H9 (cell line): ENCODE measurements around the gene CSTA. TPM values are rescaled to one million over a fixed set of nuclear protein-coding genes. Genes with fewer than 3 reads are reported as not detected.

Experiments
- DNase-seq: peaks from one replicate; pipeline ENCODE4 v3.0.0-alpha.2; 2017
- H2AFZ ChIP-seq: one replicate; pipeline ENCODE4 v1.6.1; 2013; ENCODE audit warnings: mild to moderate bottlenecking, low read length, control low read depth, moderate library complexity
- H2AK5ac ChIP-seq: 2 replicates; pipeline ENCODE4 v1.6.1; 2013; ENCODE audit warnings: low read length, control low read depth, mixed read lengths; ENCODE audit not compliant: insufficient read length
- H2BK120ac ChIP-seq: one replicate; pipeline ENCODE4 v1.6.1; 2013; ENCODE audit warnings: low read depth, mild to moderate bottlenecking, low read length, control low read depth, inconsistent platforms; ENCODE audit not compliant: poor library complexity, severe bottlenecking
- H2BK12ac ChIP-seq: 2 replicates; pipeline ENCODE4 v1.6.1; 2013; ENCODE audit warnings: low read length, control low read depth, mixed read lengths, low read depth; ENCODE audit not compliant: insufficient read length
- H2BK15ac ChIP-seq: 2 replicates; pipeline ENCODE4 v1.6.1; 2013; ENCODE audit warnings: low read depth, low read length, control low read depth
- H2BK20ac ChIP-seq: one replicate; pipeline ENCODE4 v1.6.1; 2013; ENCODE audit warnings: low read depth, mild to moderate bottlenecking, low read length, control low read depth, inconsistent platforms; ENCODE audit not compliant: poor library complexity, severe bottlenecking
- H2BK5ac ChIP-seq: 2 replicates; pipeline ENCODE4 v1.6.1; 2013; ENCODE audit warnings: low read length, control low read depth, mixed read lengths; ENCODE audit not compliant: insufficient read length
- H3K14ac ChIP-seq: 2 replicates; pipeline ENCODE4 v1.6.1; 2013; ENCODE audit warnings: low read length, control low read depth; ENCODE audit not compliant: insufficient read depth
- H3K18ac ChIP-seq: 2 replicates; pipeline ENCODE4 v1.6.1; 2013; ENCODE audit warnings: low read depth, mild to moderate bottlenecking, mixed read lengths, low read length, control low read depth; ENCODE audit not compliant: insufficient read length
- H3K23ac ChIP-seq: 2 replicates; pipeline ENCODE4 v1.6.1; 2013; ENCODE audit warnings: low read length, control low read depth, mixed read lengths, low read depth; ENCODE audit not compliant: insufficient read length
- H3K23me2 ChIP-seq: 2 replicates; pipeline ENCODE4 v1.6.1; 2013; ENCODE audit warnings: low read depth, mild to moderate bottlenecking, mixed read lengths, low read length, control low read depth; ENCODE audit not compliant: insufficient read length, poor library complexity, severe bottlenecking
- H3K27ac ChIP-seq: 2 replicates; pipeline ENCODE4 v1.5.1; 2013; ENCODE audit warnings: low read length, control low read depth, mixed read lengths, low read depth; ENCODE audit not compliant: insufficient read length
- H3K27me3 ChIP-seq: 2 replicates; pipeline ENCODE4 v1.6.1; 2013; ENCODE audit warnings: low read length, control low read depth, inconsistent platforms; ENCODE audit not compliant: insufficient read depth
- H3K4ac ChIP-seq: 2 replicates; pipeline ENCODE4 v1.6.1; 2013; ENCODE audit warnings: low read depth, mild to moderate bottlenecking, control low read depth, inconsistent platforms, low read length, moderate library complexity
- H3K4me1 ChIP-seq: 2 replicates; pipeline ENCODE4 v1.6.1; 2013; ENCODE audit warnings: low read length, control low read depth, inconsistent platforms; ENCODE audit not compliant: insufficient read depth
- H3K4me2 ChIP-seq: 2 replicates; pipeline ENCODE4 v1.6.1; 2013; ENCODE audit warnings: low read length, control low read depth, mixed read lengths; ENCODE audit not compliant: insufficient read length, insufficient read depth
- H3K56ac ChIP-seq: 2 replicates; pipeline ENCODE4 v1.6.1; 2013; ENCODE audit warnings: low read depth, mild to moderate bottlenecking, mixed read lengths, low read length, control low read depth; ENCODE audit not compliant: insufficient read length
- H3K79me1 ChIP-seq: 2 replicates; pipeline ENCODE4 v1.6.1; 2013; ENCODE audit warnings: low read depth, mild to moderate bottlenecking, moderate library complexity, low read length, control low read depth, inconsistent platforms; ENCODE audit not compliant: insufficient read depth, poor library complexity, severe bottlenecking
- H3K79me2 ChIP-seq: 2 replicates; pipeline ENCODE4 v1.6.1; 2013; ENCODE audit warnings: low read length, control low read depth, inconsistent platforms; ENCODE audit not compliant: insufficient read depth
- H3K9ac ChIP-seq: 2 replicates; pipeline ENCODE4 v1.6.1; 2013; ENCODE audit warnings: low read length, control low read depth, mixed read lengths; ENCODE audit not compliant: insufficient read length; ENCODE audit errors: extremely low read depth
- H3K9me3 ChIP-seq: one replicate; pipeline ENCODE4 v1.6.1; 2013; ENCODE audit warnings: low read depth, low read length, inconsistent platforms; ENCODE audit not compliant: control insufficient read depth
- H3T11ph ChIP-seq: one replicate; pipeline ENCODE4 v1.6.1; 2013; ENCODE audit warnings: mild to moderate bottlenecking, low read length, control low read depth, inconsistent platforms
- H4K20me1 ChIP-seq: one replicate; pipeline ENCODE4 v1.6.1; 2013; ENCODE audit not compliant: control insufficient read depth, insufficient read length, insufficient read depth
- H4K5ac ChIP-seq: 2 replicates; pipeline ENCODE4 v1.6.1; 2013; ENCODE audit warnings: low read depth, mild to moderate bottlenecking, mixed read lengths, low read length, control low read depth; ENCODE audit not compliant: insufficient read length
- H4K8ac ChIP-seq: replicated peaks from 2 replicates; pipeline ENCODE4 v1.6.1; 2013; ENCODE audit warnings: low read length, control low read depth, mixed read lengths, low read depth; ENCODE audit not compliant: insufficient read length
- H4K91ac ChIP-seq: 2 replicates; pipeline ENCODE4 v1.6.1; 2013; ENCODE audit warnings: low read depth, mild to moderate bottlenecking, moderate library complexity, mixed read lengths, low read length, control low read depth; ENCODE audit not compliant: insufficient read length
- H3K27ac Mint-ChIP-seq, 3 experiments: 2 replicates in 2 of 3; 3 replicates in 1 of 3; pipeline ENCODE4 v1.8.0; 2020 to 2021; ENCODE audit warnings: mixed read lengths in 3 of 3, mild to moderate bottlenecking in 1 of 3, moderate library complexity in 1 of 3
- H3K27me3 Mint-ChIP-seq: 2 replicates; pipeline ENCODE4 v1.8.0; 2021; ENCODE audit warnings: low read depth, mild to moderate bottlenecking, moderate library complexity, mixed read lengths
- H3K36me3 Mint-ChIP-seq, 3 experiments: 2 replicates in 2 of 3; 3 replicates in 1 of 3; pipeline ENCODE4 v1.8.0; 2020 to 2021; ENCODE audit warnings: low read depth in 3 of 3, mixed read lengths in 3 of 3; ENCODE audit not compliant: insufficient read depth in 1 of 3
- H3K4me1 Mint-ChIP-seq, 2 experiments: 2 replicates each; pipeline ENCODE4 v1.8.0; 2020; ENCODE audit warnings: mixed read lengths in 2 of 2
- H3K4me3 Mint-ChIP-seq, 2 experiments: 2 replicates in 1 of 2; 3 replicates in 1 of 2; pipeline ENCODE4 v1.8.0; 2020 to 2021; ENCODE audit warnings: mild to moderate bottlenecking in 2 of 2, mixed read lengths in 2 of 2, moderate library complexity in 1 of 2
- H3K9me3 Mint-ChIP-seq, 2 experiments: 2 replicates in 1 of 2; 3 replicates in 1 of 2; pipeline ENCODE4 v1.8.0; 2020; ENCODE audit warnings: mild to moderate bottlenecking in 2 of 2, mixed read lengths in 2 of 2, moderate library complexity in 1 of 2
- CTCF ChIP-seq: fragments of 200-600 bp; sonication (generic); conservative IDR thresholded peaks from 3 replicates; pipeline ENCODE4 v1.8.0; 2021; ENCODE audit warnings: antibody characterized with exemption, mild to moderate bottlenecking
- WGBS: extraction: QIAGEN DNeasy Blood & Tissue Kit; methylation state at CpG from one replicate; pipeline ENCODE4 v1.1.7; 2013; ENCODE audit warnings: missing lambda C conversion rate, low lambda C conversion rate, mixed read lengths; ENCODE audit not compliant: insufficient read length; ENCODE audit errors: extremely low coverage; 5-methylcytosine and 5-hydroxymethylcytosine counted together
- total RNA-seq: library from RNA; stranded (reverse); gene quantifications from 2 replicates; pipeline ENCODE4 v1.2.1, GENCODE V29; 2021

Gene CSTA
- total RNA-seq, 1 experiment from 2014 or later: not detected

GRCh38 chr3:122366379-122366749, 41.3 kb downstream of the CSTA start:
- H2AFZ ChIP-seq: no peak overlapping the region
- H2BK15ac ChIP-seq: no peak overlapping the region
- DNase-seq: no peak
- Mint-ChIP-seq H3K4me1 (peaks cover 0 to 2% of the 10 kb centered on the region in 2 experiments; a peak in 1 of 4 replicates), H3K4me3 (no peak overlapping the region), H3K36me3 (peaks cover 12 to 63% (median 38%) of the 10 kb centered on the region in 3 experiments; a peak in 6 of 7 replicates), H3K27me3 (no peaks in the 10 kb centered on the region), H3K9me3 (no peaks in the 10 kb centered on the region), H3K27ac (no peak overlapping the region)
- no peak overlapping the region for H3K27ac ChIP-seq
- no peak overlapping the region for H4K8ac ChIP-seq
- no peak overlapping the region for H3K9ac ChIP-seq
- H3K56ac ChIP-seq: no peak overlapping the region
- no peak overlapping the region for H3K4me2 ChIP-seq
- no peak for TF ChIP-seq CTCF
- no peak overlapping the region for H3T11ph ChIP-seq
- H2BK20ac ChIP-seq: no peak overlapping the region
- no peak overlapping the region for H3K4ac ChIP-seq
- H3K79me1 ChIP-seq: no peaks in the 10 kb centered on the region
- H2AK5ac ChIP-seq: no peak overlapping the region
- H4K5ac ChIP-seq: no peak overlapping the region
- H2BK12ac ChIP-seq: no peak overlapping the region
- no peak overlapping the region for H3K23ac ChIP-seq
- no peak overlapping the region for H4K91ac ChIP-seq
- no peaks in the 10 kb centered on the region for H3K27me3 ChIP-seq
- no peak overlapping the region for H3K14ac ChIP-seq
- H3K79me2 ChIP-seq: no peaks in the 10 kb centered on the region
- H4K20me1 ChIP-seq: no peaks in the 10 kb centered on the region
- no peak overlapping the region for H2BK5ac ChIP-seq
- H3K9me3 ChIP-seq: no peaks in the 10 kb centered on the region
- H2BK120ac ChIP-seq: no peak overlapping the region
- WGBS: no CpG with 5 or more reads among the region's 5 CpGs
- no peaks in the 10 kb centered on the region for H3K23me2 ChIP-seq
- H3K18ac ChIP-seq: no peak overlapping the region
- H3K4me1 ChIP-seq: no peaks in the 10 kb centered on the region
